Lower leg skin (tissue), 3 donors: ENCODE data around the gene LETM1.

Source experiments
- CTCF ChIP-seq, 3 donors: fragments of 450-650 bp; IDR thresholded peaks; one replicate each; pipeline ENCODE4 v1.5.1; 2016; ENCODE audit warnings: antibody characterized with exemption in 3 of 3, mild to moderate bottlenecking in 3 of 3, moderate library complexity in 2 of 3
- POLR2A ChIP-seq, 2 donors: fragments of 450-650 bp; IDR thresholded peaks; one replicate each; pipeline ENCODE4 v1.6.1; 2016 to 2017; ENCODE audit warnings: antibody characterized with exemption in 2 of 2, mild to moderate bottlenecking in 1 of 2, moderate library complexity in 1 of 2

- TF ChIP-seq POLR2A (IDR thresholded peaks at IDR 0.05) (no peak), CTCF (IDR thresholded peaks at IDR 0.05) (no peak)
Measured at GRCh38 chr4:1808396-1808795, 47.6 kb downstream of the LETM1 start.
